Esophagus muscularis mucosa (tissue), 4 donors: ENCODE results near the gene FZR1. TPM values are rescaled to one million over a fixed set of nuclear protein-coding genes. Genes with fewer than 3 reads are reported as not detected.

Experiments used
- DNase-seq: peaks from one replicate; pipeline ENCODE4 v3.0.0-alpha.2; 2017; ENCODE audit errors: extremely low spot score
- H3K27ac ChIP-seq, 4 donors: fragments of 200-600 bp; sonication (generic); replicated peaks in 1 of 4; 1 replicate in 3 of 4; 2 replicates in 1 of 4; pipeline ENCODE4 v1.5.1; 2016 to 2019; ENCODE audit warnings: mild to moderate bottlenecking in 1 of 4
- H3K27me3 ChIP-seq, 4 donors: fragments of 200-600 bp; sonication (generic); one replicate each; pipeline versions ENCODE4 v1.5.1 to v1.6.0; 2016 to 2019
- H3K36me3 ChIP-seq, 4 donors: fragments of 200-600 bp; sonication (generic); one replicate each; pipeline ENCODE4 v1.5.1; 2016 to 2019
- H3K4me1 ChIP-seq, 4 donors: fragments of 200-600 bp; sonication (generic); one replicate each; pipeline ENCODE4 v1.5.1; 2016 to 2019
- H3K4me3 ChIP-seq, 4 donors: fragments of 200-600 bp; sonication (generic); 1 replicate in 2 of 4; 2 replicates in 2 of 4; pipeline ENCODE4 v1.5.1; 2016 to 2019; ENCODE audit warnings: mild to moderate bottlenecking in 4 of 4, moderate library complexity in 1 of 4
- H3K9me3 ChIP-seq, 4 donors: fragments of 200-600 bp; sonication (generic); 1 replicate in 3 of 4; 2 replicates in 1 of 4; pipeline ENCODE4 v1.5.1; 2016 to 2019
- EP300 ChIP-seq: sonication (generic); formaldehyde crosslinking; IDR thresholded peaks from one replicate; pipeline ENCODE4 v1.6.1; 2017; ENCODE audit warnings: antibody characterized with exemption
- POLR2AphosphoS5 ChIP-seq, 2 donors: sonication (generic); formaldehyde crosslinking; IDR thresholded peaks; one replicate each; pipeline ENCODE4 v1.6.1; 2017; ENCODE audit warnings: antibody characterized with exemption in 2 of 2
- WGBS: methylation state at CpG from one replicate; pipeline ENCODE4 v1.1.5; 2018; 5-methylcytosine and 5-hydroxymethylcytosine counted together
- intact Hi-C: fragments of 100-400 bp; cut with DNase I; formaldehyde crosslinking; loops from one replicate; pipeline ENCODE4 v1.15.1; 2023
- small RNA-seq, 3 donors: library from RNA; depleted of rRNA; stranded (forward); fragments of <200 nt; gene quantifications; one replicate each; pipeline ENCODE3, GENCODE V24; 2016
- total RNA-seq, 4 donors: library from RNA; depleted of rRNA; stranded (reverse); fragments of >200 nt; gene quantifications; one replicate each; pipeline versions ENCODE4 v1.1.0 to v1.2.1, GENCODE V29; 2016

FZR1 gene
- total RNA-seq, 4 donors from 2014 or later, result 15.8 to 41.2 (median 31.4) TPM

- no peak for DNase-seq
- H3K27ac ChIP-seq, result peak overlapping the region; percentile 61 to 84 (median 66)
- peaks cover 0 to 4% (median 0%) of the 10 kb centered on the region in 4 donors for H3K36me3 ChIP-seq
- peak overlapping the region; percentile 15 to 55 (median 20) for H3K4me3 ChIP-seq
- TF ChIP-seq EP300 (no peak), POLR2AphosphoS5 (IDR thresholded peaks at IDR 0.05) (peak; percentile 12 to 24)
- 62% methylated on average over 17 of the region's 31 CpGs for WGBS
- peaks cover 0 to 15% (median 0%) of the 10 kb centered on the region in 4 donors for H3K27me3 ChIP-seq
- H3K4me1 ChIP-seq, result peaks cover 14 to 27% (median 26%) of the 10 kb centered on the region in 4 donors
- intact Hi-C loops, result loop anchor here (1.0 kb wide), 1 partner anchor 31 kb away; no protein-coding TSS in a partner anchor
- H3K9me3 ChIP-seq, result no peaks in the 10 kb centered on the region
These were observed 80.7 kb downstream of the FZR1 start for GRCh38 chr19:3586707-3587346.

Small RNA genes lying within 50 kb of the gene (small RNA-seq; reads per million reads assigned to genes)
- 0 reads per million in 3 donors for gene AC005786.1
- gene RF00212, result 0 to 0.17 (median 0) reads per million in 3 donors

Other genes starting within 250 kb of the FZR1 start
- 100 to 1,000 TPM; 165 to 297 (median 211) TPM for gene NFIC, start 139.7 kb upstream of the FZR1 start, total RNA-seq
- not detected for gene SMIM24, start 25.8 kb upstream of the FZR1 start, total RNA-seq
- not detected for gene SMIM44, start 22.9 kb upstream of the FZR1 start, total RNA-seq
- 10 to 100 TPM; 19.5 to 37.5 (median 25.8) TPM for gene DOHH, start 5.6 kb upstream of the FZR1 start, total RNA-seq
- gene TEKTIP1, start 32.9 kb downstream of the FZR1 start, total RNA-seq, result not detected
- gene MFSD12, start 51.3 kb downstream of the FZR1 start, total RNA-seq, result 10 to 100 TPM; 28.2 to 87.0 (median 62.4) TPM
- 100 to 1,000 TPM; 136 to 202 (median 161) TPM for gene HMG20B, start 66.6 kb downstream of the FZR1 start, total RNA-seq
- 10 to 100 TPM in 1 of 4 donors, 1 to 10 TPM in 3; 4.1 to 17.5 (median 4.9) TPM for gene GIPC3, start 79.2 kb downstream of the FZR1 start, total RNA-seq
- 10 to 100 TPM in 1 of 4 donors, 1 to 10 TPM in 3; 4.8 to 17.2 (median 7.7) TPM for gene TBXA2R, start 100.6 kb downstream of the FZR1 start, total RNA-seq
- 10 to 100 TPM; 28.7 to 45.0 (median 34.2) TPM for gene CACTIN, start 120.5 kb downstream of the FZR1 start, total RNA-seq
- gene PIP5K1C, start 194.2 kb downstream of the FZR1 start, total RNA-seq, result 100 to 1,000 TPM in 2 of 4 donors, 10 to 100 TPM in 2; 73.2 to 180 (median 99.9) TPM
- 1 to 10 TPM in 1 of 4 donors, under 1 TPM in 2, not detected in 1; 0.06 to 4.2 (median 0.17) TPM for gene TJP3, start 202.1 kb downstream of the FZR1 start, total RNA-seq